IMR-90 (cell line): ENCODE measurements around the gene ASB1. TPM values are rescaled to one million over a fixed set of nuclear protein-coding genes. Genes with fewer than 3 reads are reported as not detected.

ENCODE experiments used
- ATAC-seq: fragments of 200-7000 bp; cut with Tn5 transposase; 2 replicates; pipeline ENCODE4 v1.9.1; 2020; ENCODE audit warnings: low read depth, mild to moderate bottlenecking, moderate library complexity
- BruUV-seq: library from RNA; stranded (reverse); fragments of 400-500 nt; replicated peaks from 2 replicates; lab custom pipeline; 2021; lab: Mats Ljungman, UMichigan
- CTCF ChIA-PET: fragments of 300-600 bp; formaldehyde crosslinking; extraction: SDS; loops from one replicate; lab custom pipeline; 2021; ENCODE audit warnings: antibody characterized with exemption; lab: Yijun Ruan, JAX
- POLR2A ChIA-PET: fragments of 300-600 bp; sonication (Branson Sonifier 250); formaldehyde crosslinking; loops from one replicate; lab custom pipeline; 2022; ENCODE audit warnings: antibody characterized with exemption; ENCODE audit not compliant: unreplicated experiment; lab: Charles Lee
- DNase-seq: peaks from one replicate; pipeline ENCODE4 v3.0.0; 2013
- H2AFZ ChIP-seq: replicated peaks from 2 replicates; pipeline ENCODE3; 2013; ENCODE audit warnings: low read length, mild to moderate bottlenecking; ENCODE audit not compliant: poor library complexity
- H2AK5ac ChIP-seq: 2 replicates; pipeline ENCODE4 v1.6.1; 2013; ENCODE audit warnings: low read depth, low read length, inconsistent platforms
- H2AK9ac ChIP-seq: replicated peaks from 2 replicates; pipeline ENCODE3; 2013; ENCODE audit warnings: mild to moderate bottlenecking, low read depth, low read length, moderate library complexity; ENCODE audit not compliant: poor library complexity
- H2BK120ac ChIP-seq: 2 replicates; pipeline ENCODE4 v1.6.1; 2013; ENCODE audit warnings: low read depth, low read length, inconsistent platforms
- H2BK15ac ChIP-seq: 3 replicates; pipeline ENCODE4 v1.6.1; 2013; ENCODE audit warnings: low read depth, low read length, inconsistent platforms
- H2BK20ac ChIP-seq: 2 replicates; pipeline ENCODE4 v1.6.1; 2013; ENCODE audit warnings: low read depth, mild to moderate bottlenecking, inconsistent platforms, low read length, moderate library complexity
- H2BK5ac ChIP-seq: 2 replicates; pipeline ENCODE4 v1.6.1; 2013; ENCODE audit warnings: mild to moderate bottlenecking, low read depth, low read length, inconsistent platforms; ENCODE audit not compliant: poor library complexity, severe bottlenecking
- H3K14ac ChIP-seq: replicated peaks from 2 replicates; pipeline ENCODE4 v1.6.1; 2013; ENCODE audit warnings: low read depth, low read length, inconsistent platforms
- H3K18ac ChIP-seq: 2 replicates; pipeline ENCODE4 v1.6.1; 2013; ENCODE audit warnings: low read depth, low read length, control low read depth
- H3K23ac ChIP-seq: 2 replicates; pipeline ENCODE4 v1.6.1; 2013; ENCODE audit warnings: low read depth, low read length, inconsistent platforms
- H3K27ac ChIP-seq: 2 replicates; pipeline ENCODE4 v1.5.1; 2013; ENCODE audit warnings: mild to moderate bottlenecking, control low read depth, low read length; ENCODE audit not compliant: insufficient read depth
- H3K27me3 ChIP-seq: 2 replicates; pipeline ENCODE4 v1.6.1; 2013; ENCODE audit warnings: low read length; ENCODE audit not compliant: control insufficient read depth, insufficient read depth
- H3K36me3 ChIP-seq: 2 replicates; pipeline ENCODE4 v1.6.1; 2013; ENCODE audit warnings: low read length, mixed read lengths; ENCODE audit not compliant: control insufficient read depth, insufficient read depth
- H3K4ac ChIP-seq: 2 replicates; pipeline ENCODE4 v1.6.1; 2013; ENCODE audit warnings: low read depth, low read length, inconsistent platforms
- H3K4me1 ChIP-seq: 2 replicates; pipeline ENCODE4 v1.6.1; 2013; ENCODE audit warnings: low read length, mixed read lengths; ENCODE audit not compliant: control insufficient read depth, insufficient read depth
- H3K4me2 ChIP-seq: 2 replicates; pipeline ENCODE4 v1.6.1; 2013; ENCODE audit warnings: low read depth, mild to moderate bottlenecking, control low read depth, low read length, moderate library complexity
- H3K4me3 ChIP-seq: 2 replicates; pipeline ENCODE4 v1.5.1; 2013; ENCODE audit warnings: low read depth, mild to moderate bottlenecking, control low read depth, low read length, moderate library complexity; ENCODE audit not compliant: insufficient read depth
- H3K56ac ChIP-seq: 2 replicates; pipeline ENCODE4 v1.6.1; 2013; ENCODE audit warnings: low read length, inconsistent platforms; ENCODE audit not compliant: insufficient read depth; ENCODE audit errors: extremely low read depth
- H3K79me1 ChIP-seq, 2 experiments: 2 replicates each; pipeline ENCODE4 v1.6.1; 2013; ENCODE audit warnings: low read length in 2 of 2, inconsistent platforms in 1 of 2, low read depth in 1 of 2
- H3K9ac ChIP-seq: 2 replicates; pipeline ENCODE4 v1.6.1; 2013; ENCODE audit warnings: low read depth, low read length, control low read depth
- H3K9me1 ChIP-seq: 2 replicates; pipeline ENCODE4 v1.6.1; 2013; ENCODE audit warnings: low read length, inconsistent platforms; ENCODE audit not compliant: insufficient read depth
- H3K9me3 ChIP-seq: 2 replicates; pipeline ENCODE4 v1.6.1; 2013; ENCODE audit warnings: low read length; ENCODE audit not compliant: control insufficient read depth, insufficient read depth
- H4K20me1 ChIP-seq: 2 replicates; pipeline ENCODE4 v1.6.1; 2013; ENCODE audit warnings: low read length, inconsistent platforms; ENCODE audit not compliant: insufficient read depth
- H4K5ac ChIP-seq: 2 replicates; pipeline ENCODE4 v1.6.1; 2013; ENCODE audit warnings: mild to moderate bottlenecking, low read depth, low read length, control low read depth
- H4K8ac ChIP-seq, 2 experiments: 2 replicates each; pipeline ENCODE4 v1.6.1; 2013; ENCODE audit warnings: low read depth in 2 of 2, low read length in 2 of 2, control low read depth in 1 of 2, inconsistent platforms in 1 of 2
- H4K91ac ChIP-seq: 2 replicates; pipeline ENCODE4 v1.6.1; 2013; ENCODE audit warnings: low read depth, low read length, inconsistent platforms; ENCODE audit not compliant: insufficient read depth
- BHLHE40 ChIP-seq: fragments of 150-350 bp; IDR thresholded peaks from 2 replicates; pipeline ENCODE4 v1.6.1; 2016; ENCODE audit warnings: mild to moderate bottlenecking, low read depth, low read length
- CEBPB ChIP-seq: IDR thresholded peaks from 2 replicates; pipeline ENCODE4 v1.6.1; 2012; ENCODE audit warnings: low read depth, low read length, improper control_type of control experiment
- CHD1 ChIP-seq: IDR thresholded peaks from 2 replicates; pipeline ENCODE4 v1.6.1; 2012; ENCODE audit warnings: low read depth, low read length, improper control_type of control experiment
- WGBS, 2 experiments: methylation state at CpG; one replicate each; pipeline versions ENCODE4 v1.1.5 to v1.1.7; 2013; ENCODE audit warnings: missing lambda C conversion rate in 2 of 2; ENCODE audit not compliant: insufficient read length in 1 of 2; ENCODE audit errors: extremely low coverage in 2 of 2; 5-methylcytosine and 5-hydroxymethylcytosine counted together
- dilution Hi-C: fragments of 300-500 bp; cut with HindIII; formaldehyde crosslinking; loops from one replicate; pipeline ENCODE4 v1.14.3; 2018; ENCODE audit warnings: low sequenced_read_pairs; ENCODE audit not compliant: unreplicated experiment
- in situ Hi-C: fragments of 300-500 bp; cut with MboI; formaldehyde crosslinking; loops from 3 replicates; pipeline ENCODE4 v1.14.3; 2019; ENCODE audit warnings: low sequenced_read_pairs, inconsistent platforms, mixed read lengths
- intact Hi-C: fragments of 100-400 bp; cut with micrococcal nuclease; formaldehyde crosslinking; loops from 2 replicates; pipeline ENCODE4 v1.10.0; 2022
- polyA plus RNA-seq, 3 experiments: library from polyadenylated mRNA; depleted of rRNA; stranded (reverse); fragments of >200 nt; gene quantifications; 2 replicates each; pipeline ENCODE4 v1.2.3, GENCODE V29; 2012; ENCODE audit warnings: low replicate concordance in 1 of 3
- total RNA-seq: library from RNA; depleted of rRNA; stranded (reverse); fragments of >200 nt; gene quantifications from 2 replicates; pipeline ENCODE4 v1.2.3, GENCODE V29; 2012

The ASB1 gene
- total and polyA plus RNA-seq, 2 of the 4 experiments (the other 2 are of a cell fraction), result 23.5 to 37.3 TPM

GRCh38 chr2:238435752-238436096, 9.0 kb downstream of the ASB1 start:
- 0 out of 2 replicates have a peak overlapping the region, but pooled peaks have one; percentile 8 for H3K9ac ChIP-seq
- H3K4ac ChIP-seq, result peak overlapping the region; percentile 92
- H4K20me1 ChIP-seq, result peaks cover 19% of the 10 kb centered on the region
- ATAC-seq (no peak), DNase-seq (no peak)
- no peak overlapping the region for H3K4me2 ChIP-seq
- intact Hi-C loops, result no loop called here
- 0 out of 2 replicates have a peak, but pooled peaks cover 2% of the 10 kb centered on the region for H3K9me3 ChIP-seq
- H2BK5ac ChIP-seq, result peak overlapping the region; percentile 99
- H2AFZ ChIP-seq, result peak overlapping the region; percentile 55
- H3K14ac ChIP-seq, result peak overlapping the region; percentile 75
- WGBS, 2 experiments, result 94% methylated on average over 18 of the region's 20 CpGs; no CpG with 5 or more reads in 1 of the 2 experiments
- H2BK120ac ChIP-seq, result peak overlapping the region; percentile 91
- in situ Hi-C loops, result no loop called here
- POLR2A ChIA-PET, result no interaction called here
- H3K23ac ChIP-seq, result peak overlapping the region; percentile 68; the same call in 1 of the 2 replicates
- H3K18ac ChIP-seq, result peak overlapping the region; percentile 70; the same call in 1 of the 2 replicates
- H3K4me3 ChIP-seq, result no peak overlapping the region
- no peak overlapping the region for H3K56ac ChIP-seq
- peaks cover 29% of the 10 kb centered on the region for H3K9me1 ChIP-seq
- BruUV-seq, result no TSS peak
- CTCF ChIA-PET, result no interaction called here
- peak overlapping the region; percentile 29; the same call in 2 of the 3 replicates for H2BK15ac ChIP-seq
- peak overlapping the region; percentile 67 to 88; a peak in 3 of 4 replicates for H4K8ac ChIP-seq
- H4K5ac ChIP-seq, result peak overlapping the region; percentile 7; the same call in 1 of the 2 replicates
- dilution Hi-C loops, result no loop called here
- H3K4me1 ChIP-seq, result peaks cover 32% of the 10 kb centered on the region
- peak overlapping the region; percentile 94 for H2AK5ac ChIP-seq
- H3K27me3 ChIP-seq, result no peaks in the 10 kb centered on the region
- H2AK9ac ChIP-seq, result peak overlapping the region; percentile 2
- TF ChIP-seq CHD1 (no peak), CEBPB (no peak), BHLHE40 (no peak)
- H3K27ac ChIP-seq, result peak overlapping the region; percentile 92
- peak overlapping the region; percentile 98 for H4K91ac ChIP-seq
- peaks cover 27% of the 10 kb centered on the region for H3K36me3 ChIP-seq
- H2BK20ac ChIP-seq, result peak overlapping the region; percentile 90; the same call in 1 of the 2 replicates
- peaks cover 24 to 45% of the 10 kb centered on the region in 2 experiments; a peak in 3 of 4 replicates for H3K79me1 ChIP-seq
